ENCODE results near the gene TTI1. TPM values are rescaled to one million over a fixed set of nuclear protein-coding genes. Genes with fewer than 3 reads are reported as not detected.

The TTI1 gene
- total RNA-seq, 1 experiment from 2014 or later = 26.9 TPM

DNA sequence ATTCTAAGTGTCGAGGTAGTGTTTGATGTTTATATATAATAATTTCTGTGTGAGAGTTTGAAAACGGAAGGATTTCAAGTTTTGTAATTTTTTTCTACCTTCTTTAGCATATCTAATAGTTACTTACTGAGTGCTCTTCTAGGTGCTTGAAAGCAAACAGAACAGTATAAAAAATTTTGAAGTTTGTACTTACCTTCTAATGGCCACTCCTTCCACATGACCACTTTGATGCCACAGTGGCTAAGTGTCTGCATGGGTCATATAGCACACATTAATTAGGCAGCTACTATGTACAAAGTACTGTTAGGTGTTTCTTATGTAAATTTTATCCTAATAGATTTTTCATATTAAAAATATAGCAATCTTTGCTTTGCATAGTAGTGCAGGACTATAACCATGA is 21.4 kb upstream of the TTI1 start:
- BruUV-seq (replicated peaks) = no TSS peak
- POLR2A ChIA-PET = no interaction called here
- no peaks in the 10 kb centered on the region for H3K27me3 ChIP-seq (ENCODE audit: insufficient read depth, low read length)

More for the DNA sequence above, 21.4 kb upstream of the TTI1 start:
- Histone ChIP-seq H3K9me2 (ENCODE audit: insufficient read depth) (no peaks in the 10 kb centered on the region), H3K79me2 (ENCODE audit: insufficient read depth, low read length) (peaks cover 64% of the 10 kb centered on the region), H3K9me3 (ENCODE audit: control insufficient read depth in 1 of 2, insufficient read depth in 1 of 2, low read depth in 1 of 2, low read length in 2 of 2) (no peaks in the 10 kb centered on the region), H3K36me3 (ENCODE audit: control insufficient read depth in 1 of 2, insufficient read depth in 2 of 2, low read length in 2 of 2) (peaks cover 20 to 25% of the 10 kb centered on the region in 2 experiments; a peak in 3 of 4 replicates), H3K4me3 (replicated peaks in 1 of 2; ENCODE audit: low read depth in 1 of 2, low read length in 2 of 2) (no peak overlapping the region), H3K27ac (ENCODE audit: low read depth, low read length) (no peak overlapping the region), H2AFZ (ENCODE audit: low read depth, low read length, poor library complexity, severe bottlenecking) (no peak overlapping the region), H4K20me1 (ENCODE audit: insufficient read depth) (no peaks in the 10 kb centered on the region), H3K9ac (ENCODE audit: low read length) (no peak overlapping the region), H3K4me1 (ENCODE audit: control insufficient read depth in 1 of 2, insufficient read depth in 2 of 2, low read length in 2 of 2) (peaks cover 1 to 6% of the 10 kb centered on the region in 2 experiments; a peak in 1 of 4 replicates), H3K4me2 (ENCODE audit: low read length) (no peak overlapping the region)
- RAD21 ChIA-PET (ENCODE audit: low non-redundant PET in 1 of 2, low total read pairs in 2 of 2, uncharacterized antibody in 2 of 2, unreplicated experiment in 2 of 2) = no interaction called here
- TF ChIP-seq EZH2 (IDR thresholded peaks at IDR 0.05) (no peak), EZH2phosphoT487 (IDR thresholded peaks at IDR 0.05; ENCODE audit: borderline replicate concordance) (no peak), SIN3A (IDR thresholded peaks at IDR 0.05; ENCODE audit: low read depth) (no peak), SRF (IDR thresholded peaks at IDR 0.05; ENCODE audit: low read depth) (no peak), JUND (IDR thresholded peaks at IDR 0.05) (no peak), POLR2A (IDR thresholded peaks at IDR 0.05; ENCODE audit: borderline replicate concordance, extremely low read depth, insufficient read depth, insufficient read length) (no peak), ZFX (IDR thresholded peaks at IDR 0.05) (no peak), TCF7L2 (IDR thresholded peaks at IDR 0.05; ENCODE audit: borderline replicate concordance, extremely low read depth, insufficient read depth, insufficient read length) (no peak), CEBPB (IDR thresholded peaks at IDR 0.05; ENCODE audit: low read depth) (no peak), RAD21 (IDR thresholded peaks at IDR 0.05; ENCODE audit: low read depth) (no peak), FOSL1 (IDR thresholded peaks at IDR 0.05; ENCODE audit: low read depth) (no peak), ZNF274 (IDR thresholded peaks at IDR 0.05; ENCODE audit: low read depth, low read length) (no peak), CBX3 (IDR thresholded peaks at IDR 0.05; ENCODE audit: low read depth) (no peak), ELF1 (IDR thresholded peaks at IDR 0.05; ENCODE audit: borderline replicate concordance, low read depth) (no peak)
- TF ChIP-seq, protein P1, sequence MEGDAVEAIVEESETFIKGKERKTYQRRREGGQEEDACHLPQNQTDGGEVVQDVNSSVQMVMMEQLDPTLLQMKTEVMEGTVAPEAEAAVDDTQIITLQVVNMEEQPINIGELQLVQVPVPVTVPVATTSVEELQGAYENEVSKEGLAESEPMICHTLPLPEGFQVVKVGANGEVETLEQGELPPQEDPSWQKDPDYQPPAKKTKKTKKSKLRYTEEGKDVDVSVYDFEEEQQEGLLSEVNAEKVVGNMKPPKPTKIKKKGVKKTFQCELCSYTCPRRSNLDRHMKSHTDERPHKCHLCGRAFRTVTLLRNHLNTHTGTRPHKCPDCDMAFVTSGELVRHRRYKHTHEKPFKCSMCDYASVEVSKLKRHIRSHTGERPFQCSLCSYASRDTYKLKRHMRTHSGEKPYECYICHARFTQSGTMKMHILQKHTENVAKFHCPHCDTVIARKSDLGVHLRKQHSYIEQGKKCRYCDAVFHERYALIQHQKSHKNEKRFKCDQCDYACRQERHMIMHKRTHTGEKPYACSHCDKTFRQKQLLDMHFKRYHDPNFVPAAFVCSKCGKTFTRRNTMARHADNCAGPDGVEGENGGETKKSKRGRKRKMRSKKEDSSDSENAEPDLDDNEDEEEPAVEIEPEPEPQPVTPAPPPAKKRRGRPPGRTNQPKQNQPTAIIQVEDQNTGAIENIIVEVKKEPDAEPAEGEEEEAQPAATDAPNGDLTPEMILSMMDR (IDR thresholded peaks at IDR 0.05 in 2 of 3, conservative IDR thresholded peaks at IDR 0.05 in 1 of 3; ENCODE audit: borderline replicate concordance in 1 of 3, insufficient read depth in 1 of 3, low read depth in 2 of 3, low read length in 2 of 3) = no peak
- TF ChIP-seq, protein P2, sequence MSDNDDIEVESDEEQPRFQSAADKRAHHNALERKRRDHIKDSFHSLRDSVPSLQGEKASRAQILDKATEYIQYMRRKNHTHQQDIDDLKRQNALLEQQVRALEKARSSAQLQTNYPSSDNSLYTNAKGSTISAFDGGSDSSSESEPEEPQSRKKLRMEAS (IDR thresholded peaks at IDR 0.05) = no peak
- TF ChIP-seq, protein P3, sequence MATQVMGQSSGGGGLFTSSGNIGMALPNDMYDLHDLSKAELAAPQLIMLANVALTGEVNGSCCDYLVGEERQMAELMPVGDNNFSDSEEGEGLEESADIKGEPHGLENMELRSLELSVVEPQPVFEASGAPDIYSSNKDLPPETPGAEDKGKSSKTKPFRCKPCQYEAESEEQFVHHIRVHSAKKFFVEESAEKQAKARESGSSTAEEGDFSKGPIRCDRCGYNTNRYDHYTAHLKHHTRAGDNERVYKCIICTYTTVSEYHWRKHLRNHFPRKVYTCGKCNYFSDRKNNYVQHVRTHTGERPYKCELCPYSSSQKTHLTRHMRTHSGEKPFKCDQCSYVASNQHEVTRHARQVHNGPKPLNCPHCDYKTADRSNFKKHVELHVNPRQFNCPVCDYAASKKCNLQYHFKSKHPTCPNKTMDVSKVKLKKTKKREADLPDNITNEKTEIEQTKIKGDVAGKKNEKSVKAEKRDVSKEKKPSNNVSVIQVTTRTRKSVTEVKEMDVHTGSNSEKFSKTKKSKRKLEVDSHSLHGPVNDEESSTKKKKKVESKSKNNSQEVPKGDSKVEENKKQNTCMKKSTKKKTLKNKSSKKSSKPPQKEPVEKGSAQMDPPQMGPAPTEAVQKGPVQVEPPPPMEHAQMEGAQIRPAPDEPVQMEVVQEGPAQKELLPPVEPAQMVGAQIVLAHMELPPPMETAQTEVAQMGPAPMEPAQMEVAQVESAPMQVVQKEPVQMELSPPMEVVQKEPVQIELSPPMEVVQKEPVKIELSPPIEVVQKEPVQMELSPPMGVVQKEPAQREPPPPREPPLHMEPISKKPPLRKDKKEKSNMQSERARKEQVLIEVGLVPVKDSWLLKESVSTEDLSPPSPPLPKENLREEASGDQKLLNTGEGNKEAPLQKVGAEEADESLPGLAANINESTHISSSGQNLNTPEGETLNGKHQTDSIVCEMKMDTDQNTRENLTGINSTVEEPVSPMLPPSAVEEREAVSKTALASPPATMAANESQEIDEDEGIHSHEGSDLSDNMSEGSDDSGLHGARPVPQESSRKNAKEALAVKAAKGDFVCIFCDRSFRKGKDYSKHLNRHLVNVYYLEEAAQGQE (IDR thresholded peaks at IDR 0.05; ENCODE audit: low read depth) = no peak
- TF ChIP-seq, protein P4, sequence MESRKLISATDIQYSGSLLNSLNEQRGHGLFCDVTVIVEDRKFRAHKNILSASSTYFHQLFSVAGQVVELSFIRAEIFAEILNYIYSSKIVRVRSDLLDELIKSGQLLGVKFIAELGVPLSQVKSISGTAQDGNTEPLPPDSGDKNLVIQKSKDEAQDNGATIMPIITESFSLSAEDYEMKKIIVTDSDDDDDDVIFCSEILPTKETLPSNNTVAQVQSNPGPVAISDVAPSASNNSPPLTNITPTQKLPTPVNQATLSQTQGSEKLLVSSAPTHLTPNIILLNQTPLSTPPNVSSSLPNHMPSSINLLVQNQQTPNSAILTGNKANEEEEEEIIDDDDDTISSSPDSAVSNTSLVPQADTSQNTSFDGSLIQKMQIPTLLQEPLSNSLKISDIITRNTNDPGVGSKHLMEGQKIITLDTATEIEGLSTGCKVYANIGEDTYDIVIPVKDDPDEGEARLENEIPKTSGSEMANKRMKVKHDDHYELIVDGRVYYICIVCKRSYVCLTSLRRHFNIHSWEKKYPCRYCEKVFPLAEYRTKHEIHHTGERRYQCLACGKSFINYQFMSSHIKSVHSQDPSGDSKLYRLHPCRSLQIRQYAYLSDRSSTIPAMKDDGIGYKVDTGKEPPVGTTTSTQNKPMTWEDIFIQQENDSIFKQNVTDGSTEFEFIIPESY (IDR thresholded peaks at IDR 0.05; ENCODE audit: extremely low read depth, insufficient replicate concordance, low read length) = no peak
- TF ChIP-seq, protein P5, sequence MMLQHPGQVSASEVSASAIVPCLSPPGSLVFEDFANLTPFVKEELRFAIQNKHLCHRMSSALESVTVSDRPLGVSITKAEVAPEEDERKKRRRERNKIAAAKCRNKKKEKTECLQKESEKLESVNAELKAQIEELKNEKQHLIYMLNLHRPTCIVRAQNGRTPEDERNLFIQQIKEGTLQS (IDR thresholded peaks at IDR 0.05) = no peak
- intact Hi-C loops (cut with micrococcal nuclease) = loop anchor here (5.0 kb wide), 2 partner anchors 253 to 353 kb away; no protein-coding TSS in a partner anchor
- CTCF ChIA-PET = no interaction called here
- ATAC-seq (no peak), DNase-seq (ENCODE audit: low read depth, low spot score) (no peak)
